Smooth muscle cell (in vitro differentiated cells): ENCODE results near the gene GALM. TPM values are rescaled to one million over a fixed set of nuclear protein-coding genes. Genes with fewer than 3 reads are reported as not detected.

Experiments
- DNase-seq: peaks from one replicate; lab custom pipeline; 2025; ENCODE audit not compliant: unreplicated experiment; lab: John Stamatoyannopoulos, UW
- H2AFZ ChIP-seq: fragments of 200-600 bp; sonication (generic); 2 replicates; pipeline ENCODE4 v1.6.0; 2016; ENCODE audit warnings: antibody characterized with exemption, low read depth, mild to moderate bottlenecking
- H3F3A ChIP-seq: fragments of 200-600 bp; sonication (generic); 2 replicates; pipeline ENCODE4 v1.6.0; 2017; ENCODE audit warnings: antibody characterized with exemption, low read depth
- H3K27ac ChIP-seq: fragments of 200-600 bp; sonication (generic); 2 replicates; pipeline ENCODE4 v1.5.1; 2016; ENCODE audit warnings: low read depth, mild to moderate bottlenecking
- H3K27me3 ChIP-seq: fragments of 200-600 bp; sonication (generic); 2 replicates; pipeline ENCODE4 v1.6.1; 2016; ENCODE audit warnings: low read depth, mild to moderate bottlenecking
- H3K36me3 ChIP-seq: fragments of 200-600 bp; sonication (generic); 2 replicates; pipeline ENCODE4 v1.5.1; 2016; ENCODE audit warnings: low read depth
- H3K4me1 ChIP-seq: fragments of 200-600 bp; sonication (generic); 2 replicates; pipeline ENCODE4 v1.5.1; 2016; ENCODE audit warnings: low read depth
- H3K4me2 ChIP-seq: fragments of 200-600 bp; sonication (generic); 2 replicates; pipeline ENCODE4 v1.6.0; 2016; ENCODE audit warnings: mild to moderate bottlenecking
- H3K4me3 ChIP-seq: fragments of 200-600 bp; sonication (generic); 2 replicates; pipeline ENCODE4 v1.5.1; 2016; ENCODE audit warnings: mild to moderate bottlenecking
- H3K79me2 ChIP-seq: fragments of 200-600 bp; sonication (generic); 2 replicates; pipeline ENCODE4 v1.6.0; 2016; ENCODE audit warnings: low read depth, mild to moderate bottlenecking
- H3K9ac ChIP-seq: fragments of 200-600 bp; sonication (generic); 2 replicates; pipeline ENCODE4 v1.6.0; 2016; ENCODE audit warnings: low read depth
- H3K9me3 ChIP-seq: fragments of 200-600 bp; sonication (generic); replicated peaks from 2 replicates; pipeline ENCODE4 v1.5.1; 2016; ENCODE audit warnings: low read depth
- H4K20me1 ChIP-seq: fragments of 200-600 bp; sonication (generic); 2 replicates; pipeline ENCODE4 v1.6.0; 2016; ENCODE audit warnings: low read depth
- CTCF ChIP-seq: fragments of 200-600 bp; sonication (generic); IDR thresholded peaks from 2 replicates; pipeline ENCODE4 v1.5.1; 2017; ENCODE audit warnings: borderline replicate concordance, mild to moderate bottlenecking, antibody characterized with exemption; ENCODE audit not compliant: insufficient read depth, poor library complexity, severe bottlenecking
- WGBS: methylation state at CpG from one replicate; pipeline ENCODE4 v1.1.7; 2016; ENCODE audit warnings: low lambda C conversion rate; 5-methylcytosine and 5-hydroxymethylcytosine counted together
- polyA plus RNA-seq: library from polyadenylated mRNA; unstranded; fragments of >200 nt; fragmentation: Nextera tagmentation; extraction: Ambion mirVana; gene quantifications from 2 replicates; pipeline ENCODE4 v1.2.1, GENCODE V29; 2016
- total RNA-seq: library from RNA; depleted of rRNA; stranded (reverse); fragments of >200 nt; gene quantifications from 2 replicates; pipeline ENCODE4 v1.2.3, GENCODE V29; 2014

Gene GALM
- total and polyA plus RNA-seq, 2 experiments from 2014 or later, result 13.1 to 18.9 TPM

GRCh38 chr2:38626326-38627035, 39.4 kb upstream of the GALM start:
- no peaks in the 10 kb centered on the region for H3K36me3 ChIP-seq

GRCh38 chr2:38627391-38627790, 38.5 kb upstream of the GALM start:
- TF ChIP-seq CTCF, result no peak
- 87% methylated on average over 4 of the region's 4 CpGs for WGBS
- no peaks in the 10 kb centered on the region for H3K27me3 ChIP-seq

More at GRCh38 chr2:38626326-38627035, 39.4 kb upstream of the GALM start:
- H3K9ac ChIP-seq, result no peak overlapping the region
- H3K4me1 ChIP-seq, result no peaks in the 10 kb centered on the region
- no peak overlapping the region for H2AFZ ChIP-seq
- no peaks in the 10 kb centered on the region for H3F3A ChIP-seq
- no peaks in the 10 kb centered on the region for H4K20me1 ChIP-seq
- no peaks in the 10 kb centered on the region for H3K9me3 ChIP-seq
- no peak for TF ChIP-seq CTCF
- no peak overlapping the region for H3K4me3 ChIP-seq
- no peak overlapping the region for H3K4me2 ChIP-seq
- H3K27ac ChIP-seq, result no peak overlapping the region
- DNase-seq, result no peak
- no peaks in the 10 kb centered on the region for H3K27me3 ChIP-seq
- WGBS, result 81% methylated on average over 7 of the region's 7 CpGs
- H3K79me2 ChIP-seq, result no peaks in the 10 kb centered on the region

GRCh38 chr2:38629684-38630083, 36.2 kb upstream of the GALM start:
- H3F3A ChIP-seq, result no peaks in the 10 kb centered on the region
- no peak overlapping the region for H3K4me2 ChIP-seq
- H3K4me1 ChIP-seq, result no peaks in the 10 kb centered on the region
- H2AFZ ChIP-seq, result no peak overlapping the region
- no peak overlapping the region for H3K9ac ChIP-seq
- H3K27me3 ChIP-seq, result no peaks in the 10 kb centered on the region
- no peaks in the 10 kb centered on the region for H4K20me1 ChIP-seq
- TF ChIP-seq CTCF, result no peak
- H3K9me3 ChIP-seq, result no peaks in the 10 kb centered on the region
- H3K4me3 ChIP-seq, result no peak overlapping the region
- DNase-seq, result no peak
- no peaks in the 10 kb centered on the region for H3K79me2 ChIP-seq
- H3K36me3 ChIP-seq, result no peaks in the 10 kb centered on the region
- 100% methylated on average over 1 of the region's 1 CpG for WGBS
- H3K27ac ChIP-seq, result no peak overlapping the region

More at GRCh38 chr2:38627391-38627790, 38.5 kb upstream of the GALM start:
- H3K4me2 ChIP-seq, result no peak overlapping the region
- no peaks in the 10 kb centered on the region for H4K20me1 ChIP-seq
- no peaks in the 10 kb centered on the region for H3K79me2 ChIP-seq
- DNase-seq, result no peak
- no peak overlapping the region for H3K4me3 ChIP-seq
- no peak overlapping the region for H3K9ac ChIP-seq
- no peak overlapping the region for H2AFZ ChIP-seq
- H3K36me3 ChIP-seq, result no peaks in the 10 kb centered on the region
- H3K27ac ChIP-seq, result no peak overlapping the region
- no peaks in the 10 kb centered on the region for H3F3A ChIP-seq
- no peaks in the 10 kb centered on the region for H3K4me1 ChIP-seq
- H3K9me3 ChIP-seq, result no peaks in the 10 kb centered on the region

- H3K4me2 ChIP-seq, result no peak overlapping the region
- no peak for TF ChIP-seq CTCF
- no peaks in the 10 kb centered on the region for H3F3A ChIP-seq
- 94% methylated on average over 2 of the region's 2 CpGs for WGBS
- no peak overlapping the region for H3K27ac ChIP-seq
- DNase-seq, result no peak
- H3K4me1 ChIP-seq, result no peaks in the 10 kb centered on the region
- no peaks in the 10 kb centered on the region for H3K36me3 ChIP-seq
- no peaks in the 10 kb centered on the region for H3K9me3 ChIP-seq
- no peaks in the 10 kb centered on the region for H3K27me3 ChIP-seq
- no peak overlapping the region for H3K4me3 ChIP-seq
- H3K79me2 ChIP-seq, result no peaks in the 10 kb centered on the region
- no peak overlapping the region for H3K9ac ChIP-seq
- no peak overlapping the region for H2AFZ ChIP-seq
- H4K20me1 ChIP-seq, result no peaks in the 10 kb centered on the region
These were observed 33.9 kb upstream of the GALM start for GRCh38 chr2:38631976-38632375.
